CD14-positive monocyte (primary cell): Measurements from ENCODE around the gene TMEM203. TPM values are rescaled to one million over a fixed set of nuclear protein-coding genes. Genes with fewer than 3 reads are reported as not detected.
A peak's percentile ranks its signal among the peaks of the same experiment; 100 is the strongest.

Source experiments
- DNase-seq, 3 donors: peaks; one replicate each; pipeline ENCODE4 v3.0.0-alpha.2; 2011 to 2022
- H2AFZ ChIP-seq: 2 replicates; pipeline ENCODE4 v1.6.0; 2012; ENCODE audit warnings: mild to moderate bottlenecking, low read depth, low read length, inconsistent platforms; ENCODE audit not compliant: insufficient read depth, poor library complexity, severe bottlenecking
- H3K27ac ChIP-seq, 2 donors: 1 replicate in 1 of 2; 2 replicates in 1 of 2; pipeline ENCODE4 v1.5.1; 2012 to 2013; ENCODE audit warnings: low read length in 2 of 2, control low read depth in 1 of 2, inconsistent platforms in 1 of 2, low read depth in 1 of 2, mild to moderate bottlenecking in 1 of 2
- H3K27me3 ChIP-seq, 2 donors: one replicate each; pipeline versions ENCODE4 v1.6.0 to v1.6.1; 2011 to 2013; ENCODE audit warnings: low read length in 2 of 2; ENCODE audit not compliant: control insufficient read depth in 2 of 2, insufficient read depth in 2 of 2
- H3K36me3 ChIP-seq, 2 donors: replicated peaks in 1 of 2; 1 replicate in 1 of 2; 2 replicates in 1 of 2; pipeline versions ENCODE4 v1.5.1 to v1.6.1; 2012 to 2013; ENCODE audit warnings: low read length in 2 of 2, control low read depth in 1 of 2, inconsistent platforms in 1 of 2, mild to moderate bottlenecking in 1 of 2; ENCODE audit not compliant: insufficient read depth in 2 of 2, control insufficient read depth in 1 of 2
- H3K4me1 ChIP-seq, 2 donors: 1 replicate in 1 of 2; 2 replicates in 1 of 2; pipeline versions ENCODE4 v1.5.1 to v1.6.1; 2012 to 2013; ENCODE audit warnings: low read length in 2 of 2, control low read depth in 1 of 2, inconsistent platforms in 1 of 2, mild to moderate bottlenecking in 1 of 2, moderate library complexity in 1 of 2; ENCODE audit not compliant: insufficient read depth in 2 of 2, control insufficient read depth in 1 of 2
- H3K4me2 ChIP-seq: replicated peaks from 2 replicates; pipeline ENCODE3; 2012; ENCODE audit warnings: low read length, moderate library complexity, mild to moderate bottlenecking; ENCODE audit not compliant: poor library complexity, severe bottlenecking; ENCODE audit errors: extremely low read depth
- H3K4me3 ChIP-seq, 3 experiments: fragments of 200-600 bp in 1 of 3; sonication (generic) in 1 of 3; replicated peaks in 1 of 3; 1 replicate in 2 of 3; 2 replicates in 1 of 3; pipeline ENCODE4 v1.5.1; 2011 to 2013; ENCODE audit warnings: low read length in 3 of 3, mild to moderate bottlenecking in 3 of 3, control low read depth in 2 of 3, low read depth in 2 of 3, inconsistent platforms in 1 of 3, moderate library complexity in 1 of 3
- H3K79me2 ChIP-seq: 2 replicates; pipeline ENCODE4 v1.6.0; 2012; ENCODE audit warnings: mild to moderate bottlenecking, control low read depth, inconsistent platforms, low read length, moderate library complexity; ENCODE audit not compliant: insufficient read depth
- H3K9ac ChIP-seq: 2 replicates; pipeline ENCODE4 v1.6.0; 2017; ENCODE audit warnings: low read length, mild to moderate bottlenecking; ENCODE audit not compliant: insufficient read depth, poor library complexity, severe bottlenecking
- H3K9me3 ChIP-seq, 2 donors: replicated peaks in 1 of 2; 1 replicate in 1 of 2; 2 replicates in 1 of 2; pipeline versions ENCODE4 v1.5.1 to v1.6.1; 2012 to 2013; ENCODE audit warnings: low read length in 2 of 2, control low read depth in 1 of 2; ENCODE audit not compliant: control insufficient read depth in 1 of 2, insufficient read depth in 1 of 2
- H4K20me1 ChIP-seq: 2 replicates; pipeline ENCODE4 v1.6.0; 2012; ENCODE audit warnings: mild to moderate bottlenecking, low read length, control low read depth, moderate library complexity; ENCODE audit not compliant: insufficient read depth
- H3K27ac Mint-ChIP-seq, 7 donors: one replicate each; pipeline ENCODE4 v1.8.0; 2020; ENCODE audit warnings: mild to moderate bottlenecking in 7 of 7, mixed read lengths in 7 of 7, moderate library complexity in 6 of 7, inconsistent platforms in 2 of 7
- H3K27me3 Mint-ChIP-seq, 3 donors: one replicate each; pipeline ENCODE4 v1.8.0; 2021 to 2022; ENCODE audit warnings: low read depth in 3 of 3, mild to moderate bottlenecking in 3 of 3, mixed read lengths in 3 of 3, moderate library complexity in 3 of 3, inconsistent platforms in 1 of 3
- H3K36me3 Mint-ChIP-seq, 2 donors: one replicate each; pipeline ENCODE4 v1.8.0; 2020; ENCODE audit warnings: mixed read lengths in 2 of 2, inconsistent platforms in 1 of 2, mild to moderate bottlenecking in 1 of 2
- H3K4me1 Mint-ChIP-seq: one replicate; pipeline ENCODE4 v1.8.0; 2020; ENCODE audit warnings: mild to moderate bottlenecking, mixed read lengths
- H3K4me3 Mint-ChIP-seq, 2 donors: one replicate each; pipeline ENCODE4 v1.8.0; 2020; ENCODE audit warnings: mild to moderate bottlenecking in 2 of 2, mixed read lengths in 2 of 2, moderate library complexity in 1 of 2
- H3K9me3 Mint-ChIP-seq, 7 donors: one replicate each; pipeline ENCODE4 v1.8.0; 2020 to 2022; ENCODE audit warnings: mixed read lengths in 7 of 7, mild to moderate bottlenecking in 6 of 7, moderate library complexity in 6 of 7, inconsistent platforms in 2 of 7
- CTCF ChIP-seq: fragments of 200-600 bp; IDR thresholded peaks from one replicate; pipeline ENCODE4 v1.8.0; 2022; ENCODE audit warnings: antibody characterized with exemption, mild to moderate bottlenecking
- WGBS: methylation state at CpG from one replicate; pipeline ENCODE4 v1.1.5; 2013; ENCODE audit warnings: missing lambda C conversion rate; ENCODE audit not compliant: insufficient coverage; 5-methylcytosine and 5-hydroxymethylcytosine counted together
- intact Hi-C, 2 donors: fragments of 100-400 bp; cut with micrococcal nuclease; formaldehyde crosslinking; loops; one replicate each; pipeline versions ENCODE4 v1.15.0 to v1.15.1; 2023
- polyA plus RNA-seq, 3 donors: library from polyadenylated mRNA; depleted of rRNA in 1 of 3; unstranded in 2 of 3; stranded (reverse) in 1 of 3; fragments of 300-500 nt in 2 of 3; fragments of >200 nt in 1 of 3; fragmentation: Illumina TruSeq in 2 of 3; gene quantifications; 1 replicate in 2 of 3; 2 replicates in 1 of 3; pipeline ENCODE4 v1.2.3, GENCODE V29; 2012 to 2021

The TMEM203 gene
- polyA plus RNA-seq, 3 donors, result 13.1 to 88.1 (median 76.1) TPM

GRCh38 chr9:137234758-137235423, 29.4 kb upstream of the TMEM203 start:
- H4K20me1 ChIP-seq, result no peaks in the 10 kb centered on the region
- no peaks in the 10 kb centered on the region for H3K27me3 ChIP-seq
- H3K27ac Mint-ChIP-seq, result peak overlapping the region in 1 of 7 donors; percentile 70
- no peaks in the 10 kb centered on the region for H3K36me3 ChIP-seq
- no peak overlapping the region for H2AFZ ChIP-seq
- H3K4me1 Mint-ChIP-seq, result peaks cover 21% of the 10 kb centered on the region
- H3K79me2 ChIP-seq, result peaks cover 17% of the 10 kb centered on the region
- no peak overlapping the region for H3K4me2 ChIP-seq
- peaks cover 0 to 2% (median 0%) of the 10 kb centered on the region in 7 donors for H3K9me3 Mint-ChIP-seq
- H3K9ac ChIP-seq, result no peak overlapping the region
- peaks cover 29 to 30% of the 10 kb centered on the region in 2 donors for H3K4me1 ChIP-seq
- no peak overlapping the region for H3K4me3 ChIP-seq
- no peak for DNase-seq
- no peaks in the 10 kb centered on the region for H3K36me3 Mint-ChIP-seq
- intact Hi-C loops, result loop anchor here in 1 of 2 donors (5.0 kb wide), 2 partner anchors 48 to 113 kb away; partner anchors contain the start of genes ANAPC2 and SSNA1
- 78% methylated on average over 17 of the region's 18 CpGs for WGBS
- H3K9me3 ChIP-seq, result no peaks in the 10 kb centered on the region
- H3K27ac ChIP-seq, result no peak overlapping the region
- TF ChIP-seq CTCF, result no peak
- peaks cover 2 to 27% (median 8%) of the 10 kb centered on the region in 3 donors for H3K27me3 Mint-ChIP-seq
- no peak overlapping the region for H3K4me3 Mint-ChIP-seq

GRCh38 chr9:137234055-137234697, 28.7 kb upstream of the TMEM203 start:
- peaks cover 12% of the 10 kb centered on the region for H3K79me2 ChIP-seq
- H3K9me3 Mint-ChIP-seq, result peaks cover 0 to 2% (median 0%) of the 10 kb centered on the region in 7 donors
- peaks cover 2 to 34% (median 8%) of the 10 kb centered on the region in 3 donors for H3K27me3 Mint-ChIP-seq
- H3K27me3 ChIP-seq, result no peaks in the 10 kb centered on the region
- no peak overlapping the region for H3K27ac Mint-ChIP-seq
- no peaks in the 10 kb centered on the region for H3K36me3 Mint-ChIP-seq
- H3K4me1 ChIP-seq, result peaks cover 22 to 23% of the 10 kb centered on the region in 2 donors
- no peak overlapping the region for H2AFZ ChIP-seq
- peaks cover 14% of the 10 kb centered on the region for H3K4me1 Mint-ChIP-seq
- no peak overlapping the region for H3K27ac ChIP-seq
- no peak overlapping the region for H3K9ac ChIP-seq
- no peaks in the 10 kb centered on the region for H3K9me3 ChIP-seq
- intact Hi-C loops, result no loop called here
- no peak overlapping the region for H3K4me2 ChIP-seq
- H3K4me3 ChIP-seq, result no peak overlapping the region
- no peak for DNase-seq
- no peak for TF ChIP-seq CTCF
- 81% methylated on average over 24 of the region's 40 CpGs for WGBS
- no peaks in the 10 kb centered on the region for H3K36me3 ChIP-seq
- no peaks in the 10 kb centered on the region for H4K20me1 ChIP-seq
- no peak overlapping the region for H3K4me3 Mint-ChIP-seq
